Umbilical cord (tissue), 2 donors: ENCODE measurements around the gene WDFY4. TPM values are rescaled to one million over a fixed set of nuclear protein-coding genes. Genes with fewer than 3 reads are reported as not detected.

Experiments
- DNase-seq: peaks from one replicate; pipeline ENCODE4 v3.0.0-alpha.2; 2015; ENCODE audit warnings: low spot score
- total RNA-seq: library from RNA; depleted of rRNA; stranded (reverse); fragments of >200 nt; gene quantifications from one replicate; pipeline ENCODE4 v1.2.3, GENCODE V29; 2014; ENCODE audit warnings: low replicate concordance; ENCODE audit not compliant: insufficient read depth

The WDFY4 gene
- total RNA-seq, 1 donor from 2014 or later: 4.6 TPM

GRCh38 chr10:48684463-48684791, 246 bp upstream of the WDFY4 start:
- no peak for DNase-seq

- DNase-seq: no peak
Observed at GRCh38 chr10:48685731-48686130, 1.1 kb downstream of the WDFY4 start.

GRCh38 chr10:48690791-48691660, 6.4 kb downstream of the WDFY4 start:
- no peak for DNase-seq

GRCh38 chr10:48691812-48692528, 7.3 kb downstream of the WDFY4 start:
- no peak for DNase-seq

- DNase-seq: no peak
Observed at GRCh38 chr10:48692748-48693147, 8.1 kb downstream of the WDFY4 start.

GRCh38 chr10:48693206-48693605, 8.5 kb downstream of the WDFY4 start:
- DNase-seq: no peak

GRCh38 chr10:48694371-48695030, 9.8 kb downstream of the WDFY4 start:
- no peak for DNase-seq

GRCh38 chr10:48695636-48696534, 11.2 kb downstream of the WDFY4 start:
- no peak for DNase-seq

- no peak for DNase-seq
Observed at GRCh38 chr10:48696535-48696873, 11.8 kb downstream of the WDFY4 start.

- no peak for DNase-seq
Observed at GRCh38 chr10:48697091-48697490, 12.4 kb downstream of the WDFY4 start.

GRCh38 chr10:48697821-48698764, 13.4 kb downstream of the WDFY4 start:
- no peak for DNase-seq

- DNase-seq: no peak
Observed at GRCh38 chr10:48699011-48699627, 14.4 kb downstream of the WDFY4 start.

- DNase-seq: no peak
Observed at GRCh38 chr10:48700071-48700470, 15.4 kb downstream of the WDFY4 start.

GRCh38 chr10:48700493-48700892, 15.8 kb downstream of the WDFY4 start:
- no peak for DNase-seq

GRCh38 chr10:48701139-48701901, 16.6 kb downstream of the WDFY4 start:
- no peak for DNase-seq

- DNase-seq: no peak
Observed at GRCh38 chr10:48701941-48702340, 17.3 kb downstream of the WDFY4 start.

GRCh38 chr10:48703531-48704122, 19.0 kb downstream of the WDFY4 start:
- DNase-seq: no peak

GRCh38 chr10:48704156-48704555, 19.5 kb downstream of the WDFY4 start:
- DNase-seq: no peak

- DNase-seq: no peak
Observed at GRCh38 chr10:48705401-48705938, 20.8 kb downstream of the WDFY4 start.
